Gastroesophageal sphincter (tissue), 4 donors: Measurements from ENCODE around the gene PPAN. TPM values are rescaled to one million over a fixed set of nuclear protein-coding genes. Genes with fewer than 3 reads are reported as not detected.

Experiments used
- ATAC-seq: fragments of 150-250 bp; one replicate; pipeline ENCODE4 v1.9.1; 2016; ENCODE audit warnings: mild to moderate bottlenecking, moderate library complexity
- H3K27ac ChIP-seq, 4 donors: fragments of 200-600 bp; sonication (generic) in 3 of 4; 1 replicate in 3 of 4; 2 replicates in 1 of 4; pipeline ENCODE4 v1.5.1; 2016 to 2019
- H3K27me3 ChIP-seq: fragments of 200-600 bp; sonication (generic); one replicate; pipeline ENCODE4 v1.5.1; 2019
- H3K36me3 ChIP-seq, 2 donors: fragments of 200-600 bp; sonication (generic); one replicate each; pipeline ENCODE4 v1.5.1; 2019; ENCODE audit warnings: control low read depth in 1 of 2
- H3K4me1 ChIP-seq, 3 donors: fragments of 200-600 bp; sonication (generic); 1 replicate in 2 of 3; 2 replicates in 1 of 3; pipeline ENCODE4 v1.5.1; 2016 to 2019; ENCODE audit warnings: control low read depth in 2 of 3
- H3K4me3 ChIP-seq, 2 donors: fragments of 200-600 bp; sonication (generic); one replicate each; pipeline ENCODE4 v1.5.1; 2019; ENCODE audit warnings: mild to moderate bottlenecking in 1 of 2, moderate library complexity in 1 of 2
- H3K9me3 ChIP-seq, 3 donors: fragments of 200-600 bp; sonication (generic); one replicate each; pipeline ENCODE4 v1.5.1; 2017 to 2019; ENCODE audit warnings: control low read depth in 2 of 3
- CTCF ChIP-seq, 4 experiments: fragments of 200-600 bp in 2 of 4; fragments of 450-650 bp in 2 of 4; sonication (generic) in 1 of 4; IDR thresholded peaks; one replicate each; pipeline ENCODE4 v1.5.1; 2017 to 2019; ENCODE audit warnings: antibody characterized with exemption in 4 of 4, mild to moderate bottlenecking in 2 of 4, moderate library complexity in 2 of 4
- EP300 ChIP-seq: sonication (generic); formaldehyde crosslinking; IDR thresholded peaks from one replicate; pipeline ENCODE4 v1.6.1; 2017; ENCODE audit warnings: antibody characterized with exemption, mild to moderate bottlenecking
- POLR2A ChIP-seq, 2 donors: fragments of 450-650 bp; IDR thresholded peaks; one replicate each; pipeline ENCODE4 v1.6.1; 2017; ENCODE audit warnings: antibody characterized with exemption in 2 of 2, mild to moderate bottlenecking in 2 of 2, moderate library complexity in 1 of 2
- POLR2AphosphoS5 ChIP-seq: sonication (generic); formaldehyde crosslinking; IDR thresholded peaks from one replicate; pipeline ENCODE4 v1.6.1; 2017; ENCODE audit warnings: antibody characterized with exemption
- WGBS, 2 donors: methylation state at CpG; one replicate each; pipeline ENCODE4 v1.1.5; 2018; ENCODE audit warnings: low coverage in 1 of 2; 5-methylcytosine and 5-hydroxymethylcytosine counted together
- total RNA-seq, 4 donors: library from RNA; depleted of rRNA; stranded (reverse); fragments of >200 nt; gene quantifications; one replicate each; pipeline ENCODE4 v1.1.0, GENCODE V29; 2016

Gene PPAN
- total RNA-seq, 4 donors from 2014 or later: 22.7 to 40.3 (median 31.5) TPM

- H3K4me1 ChIP-seq: no peaks in the 10 kb centered on the region
- H3K36me3 ChIP-seq: peaks cover 0 to 100% of the 10 kb centered on the region in 2 donors
- 83 to 96% methylated on average over 2 to 5 of the region's 14 CpGs for WGBS, 2 donors
- TF ChIP-seq EP300 (no peak), POLR2A (IDR thresholded peaks at IDR 0.05) (no peak), CTCF (IDR thresholded peaks at IDR 0.05) (no peak), POLR2AphosphoS5 (no peak)
- H3K4me3 ChIP-seq: no peak overlapping the region
- H3K27ac ChIP-seq: no peak overlapping the region
- no peaks in the 10 kb centered on the region for H3K27me3 ChIP-seq
- no peaks in the 10 kb centered on the region for H3K9me3 ChIP-seq
- no peak for ATAC-seq
These were observed 30.8 kb downstream of the PPAN start for GRCh38 chr19:10136936-10137335.

- WGBS, 2 donors: 51% methylated on average over 3 of the region's 38 CpGs; no CpG with 5 or more reads in 1 of the 2 donors
These were observed 31.9 kb downstream of the PPAN start for GRCh38 chr19:10137751-10138682.

GRCh38 chr19:10138879-10139795, 33.0 kb downstream of the PPAN start:
- 60 to 92% methylated on average over 1 to 13 of the region's 27 CpGs for WGBS, 2 donors
- Histone ChIP-seq H3K4me3 (no peak overlapping the region), H3K27me3 (no peaks in the 10 kb centered on the region), H3K4me1 (no peaks in the 10 kb centered on the region), H3K27ac (no peak overlapping the region), H3K9me3 (no peaks in the 10 kb centered on the region), H3K36me3 (peaks cover 0 to 100% of the 10 kb centered on the region in 2 donors)
- no peak for ATAC-seq
- no peak for TF ChIP-seq EP300
- no peak for TF ChIP-seq POLR2AphosphoS5
- TF ChIP-seq CTCF (IDR thresholded peaks at IDR 0.05): no peak
- TF ChIP-seq POLR2A (IDR thresholded peaks at IDR 0.05): no peak

More at GRCh38 chr19:10137751-10138682, 31.9 kb downstream of the PPAN start:
- H3K27ac ChIP-seq: no peak overlapping the region
- H3K27me3 ChIP-seq: no peaks in the 10 kb centered on the region
- ATAC-seq: no peak
- H3K4me1 ChIP-seq: no peaks in the 10 kb centered on the region
- no peak overlapping the region for H3K4me3 ChIP-seq
- TF ChIP-seq CTCF (IDR thresholded peaks at IDR 0.05): no peak
- TF ChIP-seq EP300: no peak
- TF ChIP-seq POLR2A (IDR thresholded peaks at IDR 0.05): no peak
- TF ChIP-seq POLR2AphosphoS5: no peak
- peaks cover 0 to 100% of the 10 kb centered on the region in 2 donors for H3K36me3 ChIP-seq
- H3K9me3 ChIP-seq: no peaks in the 10 kb centered on the region

- H3K9me3 ChIP-seq: no peaks in the 10 kb centered on the region
- no peak overlapping the region for H3K27ac ChIP-seq
- TF ChIP-seq CTCF (IDR thresholded peaks at IDR 0.05) (no peak), POLR2AphosphoS5 (no peak), EP300 (no peak)
- 93 to 100% methylated on average over 1 to 6 of the region's 23 CpGs for WGBS, 2 donors
- H3K36me3 ChIP-seq: peaks cover 0 to 100% of the 10 kb centered on the region in 2 donors
- no peak overlapping the region for H3K4me3 ChIP-seq
- no peaks in the 10 kb centered on the region for H3K4me1 ChIP-seq
- ATAC-seq: no peak
- H3K27me3 ChIP-seq: no peaks in the 10 kb centered on the region
These were observed 33.8 kb downstream of the PPAN start for GRCh38 chr19:10139952-10140351.
